Measurements from ENCODE around the gene RFLNA. TPM values are rescaled to one million over a fixed set of nuclear protein-coding genes. Genes with fewer than 3 reads are reported as not detected.
"Not testable (repeated sequence)": the region's sequence is repeated elsewhere in the genome, so short reads cannot be mapped to it uniquely, and the experiment has no call there.

The RFLNA gene
- total RNA-seq, 1 experiment from 2014 or later = 63.9 TPM

DNA sequence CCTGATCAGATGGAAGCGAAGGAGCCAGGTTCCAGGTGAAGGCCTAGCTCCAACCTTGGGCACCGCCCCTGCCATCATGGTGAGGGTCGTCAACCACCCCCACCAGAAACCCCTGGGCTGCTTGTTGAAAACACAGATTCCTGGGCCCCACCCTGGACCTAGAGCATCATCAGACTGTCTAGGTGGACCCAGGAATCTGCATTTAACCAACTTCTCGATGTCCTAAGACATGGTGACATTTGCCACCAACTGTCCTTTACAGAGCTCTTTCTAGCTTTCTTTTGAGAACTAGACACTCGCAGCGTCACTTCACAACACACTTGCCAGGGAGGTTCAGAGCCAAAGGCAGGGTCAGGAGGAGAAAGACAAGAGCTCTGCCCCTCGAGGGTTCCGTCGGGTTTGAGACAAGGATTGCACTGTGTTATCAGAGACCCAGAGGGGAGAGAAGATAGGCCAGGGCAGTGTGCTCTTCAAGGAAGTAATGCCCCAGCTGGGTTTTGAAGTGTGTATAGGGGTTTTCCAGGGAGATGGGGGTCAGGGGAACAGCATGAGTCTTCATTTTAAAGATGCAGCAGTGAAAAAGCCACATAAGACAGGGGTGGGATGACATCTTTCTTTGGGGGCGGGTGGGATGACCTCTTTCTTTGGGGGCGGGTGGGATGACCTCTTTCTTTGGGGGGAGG, 24.6 kb downstream of the RFLNA start:
- DNase-seq (ENCODE audit: low read depth) = no peak

- peak; percentile 75 for DNase-seq (ENCODE audit: low read depth)
Measured at GRCh38 chr12:124321040-124321481, 26.2 kb downstream of the RFLNA start.

DNA sequence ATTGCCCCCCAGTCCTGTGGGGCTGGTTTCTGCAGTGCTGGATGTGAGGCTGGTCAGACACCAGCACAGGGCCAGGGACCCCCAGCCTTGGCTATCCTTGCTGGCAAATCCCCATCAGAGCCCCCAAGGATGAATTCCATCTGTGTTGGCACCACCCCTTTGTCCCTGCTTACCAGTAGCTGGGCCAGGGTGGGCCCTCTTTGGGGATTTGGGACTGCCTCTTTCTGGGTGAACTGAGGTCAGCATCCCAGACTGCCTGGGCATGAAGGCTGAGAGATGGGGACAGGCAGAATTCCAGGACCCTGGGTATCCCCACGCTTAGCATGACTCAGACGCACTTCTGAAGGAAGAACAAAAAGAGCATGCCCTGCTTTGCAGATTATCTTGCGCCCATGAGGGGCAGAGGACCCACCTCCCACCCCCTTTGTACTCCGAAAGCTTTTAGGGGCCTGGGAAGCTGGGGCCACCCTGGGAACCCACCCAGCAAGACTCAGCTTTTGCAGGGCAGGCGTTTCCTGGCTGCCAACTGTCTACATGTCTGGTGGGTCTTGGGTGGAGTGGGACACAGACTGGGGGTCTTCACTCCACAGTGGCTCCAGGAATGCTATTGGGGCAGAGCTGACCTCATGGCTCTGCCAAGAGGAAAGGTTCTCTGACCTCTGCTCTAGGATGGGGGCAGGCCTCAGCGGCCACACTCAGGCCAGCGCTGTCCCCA, 26.8 kb downstream of the RFLNA start:
- DNase-seq (ENCODE audit: low read depth) = no peak

GRCh38 chr12:124322271-124322998, 27.5 kb downstream of the RFLNA start:
- DNase-seq (ENCODE audit: low read depth) = no peak

DNA sequence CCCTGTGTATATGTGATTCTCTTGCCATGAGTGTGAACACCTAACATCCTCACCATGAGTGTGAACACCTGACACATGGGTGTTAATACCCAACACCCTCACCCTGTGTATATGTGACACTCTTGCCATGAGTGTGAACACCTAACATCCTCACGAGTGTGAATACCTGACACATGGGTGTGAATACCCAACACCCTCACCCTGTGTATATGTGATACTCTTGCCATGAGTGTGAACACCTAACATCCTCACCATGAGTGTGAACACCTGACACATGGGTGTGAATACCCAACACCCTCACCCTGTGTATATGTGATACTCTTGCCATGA, 28.1 kb downstream of the RFLNA start:
- not testable (repeated sequence) for DNase-seq (ENCODE audit: low read depth)

- no peak for DNase-seq (ENCODE audit: low read depth)
Measured at GRCh38 chr12:124323771-124324530, 29.1 kb downstream of the RFLNA start.

GRCh38 chr12:124324803-124325705, 30.2 kb downstream of the RFLNA start:
- DNase-seq (ENCODE audit: low read depth) = no peak

- DNase-seq (ENCODE audit: low read depth) = no peak
Measured at GRCh38 chr12:124326104-124326503, 31.2 kb downstream of the RFLNA start.

DNA sequence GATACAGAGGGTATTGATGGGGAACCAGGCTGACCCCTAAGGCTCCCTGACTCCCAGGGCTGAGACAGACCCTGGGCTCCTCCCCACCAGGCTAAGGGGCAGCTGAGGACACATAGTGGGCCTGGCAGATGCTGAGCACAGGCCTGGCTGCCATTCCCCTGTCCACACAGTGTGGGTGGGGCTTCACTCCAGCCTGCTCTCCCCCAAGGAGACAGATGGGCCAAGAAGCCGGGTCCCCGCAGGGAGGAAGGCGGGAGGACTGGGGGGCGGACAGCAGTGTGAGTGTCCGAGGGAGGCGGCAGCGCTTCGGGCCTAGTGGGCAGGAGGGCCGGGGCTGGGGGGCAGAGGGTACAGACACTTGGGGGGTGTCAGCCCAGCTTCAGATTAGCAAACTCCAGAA, 32.0 kb downstream of the RFLNA start:
- DNase-seq (ENCODE audit: low read depth) = no peak

DNA sequence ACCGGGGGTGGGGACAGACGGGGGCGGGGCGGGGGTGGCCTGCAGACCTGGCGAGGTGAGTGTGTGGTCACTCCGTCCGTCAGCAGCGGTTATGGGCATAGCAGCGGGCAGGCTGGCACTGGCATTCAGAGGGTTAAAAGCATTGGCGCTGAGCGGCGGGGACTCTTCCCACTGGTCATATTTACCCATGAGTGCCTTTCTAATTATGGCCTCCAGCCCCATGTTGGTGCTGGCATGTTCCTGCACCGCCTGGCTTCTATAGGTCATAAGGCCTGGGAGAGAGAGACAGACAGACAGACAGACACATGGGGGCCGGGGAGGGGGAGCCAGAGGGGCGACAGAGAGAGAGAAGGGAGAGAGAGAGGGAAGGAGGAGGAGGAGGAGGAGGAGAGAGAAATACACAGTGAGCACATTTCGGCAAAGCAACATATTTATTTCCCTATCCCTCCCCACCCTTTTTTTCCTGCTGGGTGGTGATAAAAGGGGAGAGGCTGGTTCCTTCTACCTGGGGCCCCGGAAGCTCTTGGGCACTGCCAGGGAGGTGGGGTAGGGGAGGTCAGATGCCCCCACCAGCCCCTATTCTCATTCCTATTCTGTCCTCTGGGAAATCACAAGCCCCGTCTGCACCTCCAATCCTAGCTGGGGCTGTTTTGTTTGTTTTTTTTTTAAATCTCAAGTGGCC, 32.6 kb downstream of the RFLNA start:
- DNase-seq (ENCODE audit: low read depth) = no peak

DNA sequence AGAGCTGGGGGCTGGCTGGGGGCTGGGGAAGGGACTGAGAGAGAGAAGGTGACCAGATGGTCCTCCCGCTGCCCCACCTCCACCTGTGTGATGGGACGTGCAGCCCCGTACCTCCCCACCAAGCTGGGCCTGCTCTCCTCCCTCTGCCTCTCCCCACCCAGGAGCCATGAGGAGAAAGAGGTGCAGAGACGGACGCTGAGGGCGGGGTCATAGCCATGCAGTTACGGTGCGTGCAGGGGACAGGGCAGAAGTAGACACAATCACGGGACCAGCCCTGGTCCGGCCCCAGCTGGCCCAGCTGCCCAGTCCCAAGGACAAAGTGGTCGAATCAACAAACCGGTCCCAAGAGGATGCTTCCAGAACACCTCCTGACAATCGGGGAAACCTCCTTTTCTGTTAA, 33.2 kb downstream of the RFLNA start:
- no peak for DNase-seq (ENCODE audit: low read depth)

- no peak for DNase-seq (ENCODE audit: low read depth)
Measured at GRCh38 chr12:124328636-124329035, 33.7 kb downstream of the RFLNA start.

DNA sequence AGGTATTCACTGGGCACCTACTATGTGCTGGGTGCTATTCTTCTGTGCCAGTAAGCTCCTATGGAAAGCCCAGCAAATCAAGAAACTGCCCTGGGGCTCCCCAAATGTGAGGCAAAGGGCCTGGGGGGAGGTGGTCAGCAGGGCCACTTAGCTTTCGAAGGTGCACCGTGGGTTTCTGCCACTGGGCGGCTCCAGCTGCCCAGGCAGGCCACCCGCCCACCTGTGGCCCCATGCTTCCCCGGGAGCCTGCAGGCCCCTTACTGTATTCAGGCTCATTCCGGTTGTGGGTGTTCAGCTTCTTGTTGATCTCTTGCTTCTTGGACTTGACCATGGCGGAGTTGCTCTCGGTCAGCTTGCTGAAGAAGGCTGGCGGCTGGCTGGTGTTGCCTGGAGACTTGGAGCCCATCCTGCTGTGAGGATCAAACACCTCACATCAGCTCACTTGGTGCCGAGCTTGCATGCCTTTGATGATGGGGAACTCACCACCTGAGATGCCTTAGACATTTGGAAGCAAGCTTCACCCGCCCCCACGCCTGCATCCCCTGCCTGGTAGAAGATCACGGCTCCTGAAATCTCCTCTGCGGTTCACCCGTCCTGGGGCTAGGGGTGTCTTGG, 37.3 kb downstream of the RFLNA start:
- DNase-seq (ENCODE audit: low read depth) = no peak

DNA sequence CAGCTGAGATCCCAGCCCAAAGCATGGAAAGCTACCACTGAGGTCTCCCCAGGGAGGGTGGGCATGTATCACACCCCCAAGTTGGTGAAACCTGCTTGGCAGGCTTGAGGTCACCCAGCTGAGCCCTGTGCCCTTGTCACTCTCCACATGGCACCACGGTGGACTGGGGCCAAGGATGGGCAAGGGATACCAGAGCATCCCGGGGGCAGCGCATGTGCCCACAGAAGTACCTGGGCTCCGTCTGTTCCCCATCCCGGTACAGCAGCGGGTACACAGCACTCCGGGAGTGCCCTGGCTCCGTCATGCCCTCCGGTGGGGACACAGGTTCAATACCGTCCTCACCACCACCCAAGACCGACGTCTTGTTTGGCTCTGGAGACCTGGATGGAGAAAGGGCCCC, 38.0 kb downstream of the RFLNA start:
- DNase-seq (ENCODE audit: low read depth) = no peak

GRCh38 chr12:124333724-124334123, 38.8 kb downstream of the RFLNA start:
- no peak for DNase-seq (ENCODE audit: low read depth)

- no peak for DNase-seq (ENCODE audit: low read depth)
Measured at GRCh38 chr12:124334266-124334665, 39.4 kb downstream of the RFLNA start.

- no peak for DNase-seq (ENCODE audit: low read depth)
Measured at GRCh38 chr12:124334976-124335375, 40.1 kb downstream of the RFLNA start.

- no peak for DNase-seq (ENCODE audit: low read depth)
Measured at GRCh38 chr12:124335426-124336183, 40.7 kb downstream of the RFLNA start.

DNA sequence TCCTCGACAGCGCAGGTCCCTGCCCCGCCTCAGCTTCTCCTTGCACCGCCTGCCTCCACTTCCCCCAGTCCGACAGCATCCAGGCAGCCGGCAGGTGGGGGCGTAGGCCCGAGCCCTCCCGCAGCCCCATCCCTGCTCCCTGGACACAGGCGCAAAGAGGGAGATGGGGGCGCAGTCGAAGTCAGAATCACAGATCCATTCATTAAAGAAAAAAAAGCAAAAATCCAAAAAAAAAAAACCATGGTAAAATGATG, 41.2 kb downstream of the RFLNA start:
- no peak for DNase-seq (ENCODE audit: low read depth)
